Psoas muscle (tissue), 8 donors: ENCODE results near the gene COP1. TPM values are rescaled to one million over a fixed set of nuclear protein-coding genes. Genes with fewer than 3 reads are reported as not detected.

Experiments
- ATAC-seq, 4 donors: fragments of 200-7000 bp; cut with Tn5 transposase; one replicate each; pipeline ENCODE4 v1.9.1; 2020; ENCODE audit warnings: moderate library complexity in 3 of 4, mild to moderate bottlenecking in 2 of 4
- DNase-seq, 2 donors: peaks; one replicate each; pipeline ENCODE4 v3.0.0-alpha.2; 2020
- H3K27ac ChIP-seq: fragments of 200-600 bp; one replicate; pipeline ENCODE4 v1.8.0; 2022
- H3K27me3 ChIP-seq, 3 donors: fragments of 200-600 bp in 1 of 3; one replicate each; pipeline versions ENCODE4 v1.6.1 to v1.8.0; 2013 to 2022; ENCODE audit warnings: low read length in 2 of 3, mild to moderate bottlenecking in 2 of 3, moderate library complexity in 1 of 3; ENCODE audit not compliant: insufficient read depth in 3 of 3
- H3K36me3 ChIP-seq, 2 donors: fragments of 200-600 bp in 1 of 2; one replicate each; pipeline versions ENCODE4 v1.6.1 to v1.8.0; 2013 to 2022; ENCODE audit warnings: low read depth in 1 of 2, mild to moderate bottlenecking in 1 of 2, moderate library complexity in 1 of 2; ENCODE audit not compliant: insufficient read depth in 1 of 2
- H3K4me1 ChIP-seq: fragments of 200-600 bp; one replicate; pipeline ENCODE4 v1.8.0; 2022
- H3K4me3 ChIP-seq: fragments of 200-600 bp; one replicate; pipeline ENCODE4 v1.8.0; 2022; ENCODE audit warnings: mild to moderate bottlenecking
- H3K9me3 ChIP-seq: fragments of 200-600 bp; one replicate; pipeline ENCODE4 v1.8.0; 2022
- CTCF ChIP-seq: fragments of 200-600 bp; IDR thresholded peaks from one replicate; pipeline ENCODE4 v1.8.0; 2022; ENCODE audit warnings: antibody characterized with exemption
- WGBS, 3 donors: extraction: QIAGEN DNeasy Blood & Tissue Kit; methylation state at CpG; one replicate each; pipeline versions ENCODE4 v1.1.6 to v1.1.7; 2013; 5-methylcytosine and 5-hydroxymethylcytosine counted together
- intact Hi-C, 2 donors: fragments of 100-400 bp; cut with DNase I; formaldehyde crosslinking; loops; one replicate each; pipeline versions ENCODE4 v1.11.0 to v1.14.2; 2022
- polyA plus RNA-seq, 3 donors: library from polyadenylated mRNA; stranded (reverse); fragments of 200-250 nt; gene quantifications; one replicate each; pipeline ENCODE4 v1.2.3, GENCODE V29; 2013
- total RNA-seq, 4 donors: library from RNA; stranded (reverse); fragmentation: NEBNext Ultra II Directional in 2 of 4; extraction: Animal tissue kit (Norgen Biotek cat#: 25700) in 2 of 4; gene quantifications; one replicate each; pipeline versions ENCODE4 v1.2.1 to v1.2.4, GENCODE V29; 2021 to 2023
- donor health status: healthy with polysubstance abuse.
- donor health status: DM: no; HTN: no; CAD: no; lungs with moderate emphysema.
- donor health status: Bipolar disorder and iron deficiency.
- donor health status: healthy.
- donor health status: DM: yes; HTN: yes; CAD: no.
- donor health status: DM: no; HTN: no; CAD: no.
- donor health status: DM: no; HTN: no; CAD: no.
- donor health status: DM: yes; HTN: yes; CAD: no.

COP1 gene
- total and polyA plus RNA-seq, 7 donors = 19.5 to 30.6 (median 22.7) TPM

- H3K27me3 ChIP-seq = no peaks in the 10 kb centered on the region
- ATAC-seq (no peak), DNase-seq (no peak)
- peaks cover 11% of the 10 kb centered on the region for H3K4me1 ChIP-seq
- H3K36me3 ChIP-seq = no peaks in the 10 kb centered on the region
- no peak overlapping the region for H3K27ac ChIP-seq
- no peak overlapping the region for H3K4me3 ChIP-seq
- no peak for TF ChIP-seq CTCF
- no peaks in the 10 kb centered on the region for H3K9me3 ChIP-seq
- intact Hi-C loops = no loop called here
- WGBS, 3 donors = 62 to 100% (median 78%) methylated on average over 1 of the region's 1 CpG
Observed at GRCh38 chr1:176055398-176055797, 151.7 kb downstream of the COP1 start.

- DNase-seq (no peak), ATAC-seq (no peak)
- 88 to 97% (median 92%) methylated on average over 4 of the region's 4 CpGs for WGBS, 3 donors
- Histone ChIP-seq H3K27ac (no peak overlapping the region), H3K4me1 (no peaks in the 10 kb centered on the region), H3K9me3 (no peaks in the 10 kb centered on the region), H3K27me3 (no peaks in the 10 kb centered on the region), H3K4me3 (no peak overlapping the region), H3K36me3 (no peaks in the 10 kb centered on the region)
- TF ChIP-seq CTCF = no peak
- intact Hi-C loops = no loop called here
Observed at GRCh38 chr1:176051902-176052518, 155.1 kb downstream of the COP1 start.

- DNase-seq (no peak), ATAC-seq (no peak)
- no peak overlapping the region for H3K27ac ChIP-seq
- TF ChIP-seq CTCF = no peak
- no peaks in the 10 kb centered on the region for H3K36me3 ChIP-seq
- intact Hi-C loops = no loop called here
- no peaks in the 10 kb centered on the region for H3K4me1 ChIP-seq
- H3K9me3 ChIP-seq = no peaks in the 10 kb centered on the region
- no peak overlapping the region for H3K4me3 ChIP-seq
- no peaks in the 10 kb centered on the region for H3K27me3 ChIP-seq
- 77 to 93% (median 82%) methylated on average over 3 of the region's 3 CpGs for WGBS, 3 donors
Observed at GRCh38 chr1:176051402-176051801, 155.7 kb downstream of the COP1 start.

- no peaks in the 10 kb centered on the region for H3K27me3 ChIP-seq
- ATAC-seq = no peak
- intact Hi-C loops = no loop called here
- no peaks in the 10 kb centered on the region for H3K9me3 ChIP-seq
- H3K4me1 ChIP-seq = no peaks in the 10 kb centered on the region
- H3K36me3 ChIP-seq = peaks cover 0 to 4% of the 10 kb centered on the region in 2 donors
- no peak for TF ChIP-seq CTCF
- no peak overlapping the region for H3K4me3 ChIP-seq
- DNase-seq = no peak
- H3K27ac ChIP-seq = no peak overlapping the region
Observed at GRCh38 chr1:176049582-176049981, 157.5 kb downstream of the COP1 start.

- H3K27ac ChIP-seq = no peak overlapping the region
- peaks cover 0 to 18% of the 10 kb centered on the region in 2 donors for H3K36me3 ChIP-seq
- H3K9me3 ChIP-seq = no peaks in the 10 kb centered on the region
- ATAC-seq (no peak), DNase-seq (no peak)
- intact Hi-C loops = no loop called here
- no peaks in the 10 kb centered on the region for H3K27me3 ChIP-seq
- H3K4me3 ChIP-seq = no peak overlapping the region
- WGBS, 3 donors = 96% methylated on average over 3 of the region's 3 CpGs
- H3K4me1 ChIP-seq = no peaks in the 10 kb centered on the region
- TF ChIP-seq CTCF = no peak
Observed at GRCh38 chr1:176046926-176047325, 160.2 kb downstream of the COP1 start.
